ENCODE measurements around the gene GLYAT. TPM values are rescaled to one million over a fixed set of nuclear protein-coding genes. Genes with fewer than 3 reads are reported as not detected.

The GLYAT gene
- total RNA-seq, 1 experiment from 2014 or later = not detected

GRCh38 chr11:58726737-58727414 is 4.9 kb downstream of the GLYAT start:
- H3K9me3 ChIP-seq (ENCODE audit: control insufficient read depth, insufficient read depth, low read depth, low read length) = no peaks in the 10 kb centered on the region
- TF ChIP-seq TCF7L2 (IDR thresholded peaks at IDR 0.05; ENCODE audit: low read depth, low read length) = no peak
- no peak for TF ChIP-seq REST (IDR thresholded peaks at IDR 0.05; ENCODE audit: insufficient read depth in 1 of 2, low read depth in 2 of 2, low read length in 1 of 2)
- no peak for TF ChIP-seq POLR2AphosphoS5 (IDR thresholded peaks at IDR 0.05; ENCODE audit: low read depth, low read length)
- no peak for TF ChIP-seq CTCF (IDR thresholded peaks at IDR 0.05)
- TF ChIP-seq SIN3A (IDR thresholded peaks at IDR 0.05; ENCODE audit: borderline replicate concordance, insufficient read depth, low read depth, low read length) = no peak
- ATAC-seq (no peak), DNase-seq (ENCODE audit: low read depth, low spot score) (no peak)
- CTCF ChIA-PET = no interaction called here
- in situ Hi-C loops (cut with HindIII; ENCODE audit: low pct_unique_long_range_greater_than_20kb, low sequenced_read_pairs) = no loop called here
- H3K27me3 ChIP-seq (ENCODE audit: control insufficient read depth, insufficient read depth, low read length) = no peaks in the 10 kb centered on the region
- POLR2A ChIA-PET = no interaction called here
- no peaks in the 10 kb centered on the region for H3K4me1 ChIP-seq (ENCODE audit: control insufficient read depth, insufficient read depth, low read length)
- no peak overlapping the region for H3K4me3 ChIP-seq (ENCODE audit: low read depth in 2 of 2, low read length in 2 of 2)
- intact Hi-C loops (cut with micrococcal nuclease; ENCODE audit: unreplicated experiment) = no loop called here
- no peaks in the 10 kb centered on the region for H3K36me3 ChIP-seq (ENCODE audit: control insufficient read depth, insufficient read depth, low read length)
- BruUV-seq (replicated peaks) = no TSS peak
- no peak overlapping the region for H3K27ac ChIP-seq (ENCODE audit: low read length)

DNA sequence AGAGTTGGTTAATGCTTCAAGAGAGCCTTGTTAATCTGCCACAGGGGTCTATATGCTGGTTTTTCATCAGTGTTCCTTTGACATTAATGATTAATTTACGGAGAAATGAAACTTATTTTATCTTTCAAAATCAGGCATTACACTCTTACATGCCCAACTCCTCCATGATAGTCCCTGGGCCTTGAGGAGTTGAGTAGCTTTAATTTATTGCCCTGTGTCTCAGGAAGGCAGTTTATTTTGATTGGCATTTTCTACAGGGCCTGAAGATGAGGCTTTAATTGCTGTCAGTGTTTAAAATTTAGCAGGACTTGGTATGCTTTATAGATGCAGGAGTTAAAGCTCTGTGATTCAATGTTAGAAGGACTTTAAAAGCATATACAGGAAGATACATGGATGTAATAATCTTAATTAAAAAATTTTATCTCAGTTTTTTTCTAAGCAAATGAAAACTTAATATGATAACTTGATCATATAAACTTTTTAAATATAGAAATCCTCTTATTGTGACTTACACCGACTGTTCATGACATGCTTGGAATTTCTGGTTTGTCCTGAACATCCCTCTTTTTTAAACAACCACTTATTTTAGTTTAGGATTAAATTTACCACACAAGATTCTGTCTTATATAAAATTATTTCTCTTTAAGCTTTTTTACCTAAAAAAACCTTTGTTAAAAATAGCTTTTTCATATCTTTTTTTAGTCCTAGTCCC is 12.2 kb downstream of the GLYAT start:
- Histone ChIP-seq H3K27ac (ENCODE audit: low read length) (no peak overlapping the region), H3K4me3 (ENCODE audit: low read depth in 2 of 2, low read length in 2 of 2) (no peak overlapping the region), H3K9me3 (ENCODE audit: control insufficient read depth, insufficient read depth, low read depth, low read length) (peaks cover 5% of the 10 kb centered on the region; the same call in 1 of the 2 replicates), H3K27me3 (ENCODE audit: control insufficient read depth, insufficient read depth, low read length) (no peaks in the 10 kb centered on the region), H3K4me1 (ENCODE audit: control insufficient read depth, insufficient read depth, low read length) (no peaks in the 10 kb centered on the region), H3K36me3 (ENCODE audit: control insufficient read depth, insufficient read depth, low read length) (no peaks in the 10 kb centered on the region)
- ATAC-seq (no peak), DNase-seq (ENCODE audit: low read depth, low spot score) (no peak)
- CTCF ChIA-PET = no interaction called here
- in situ Hi-C loops (cut with HindIII; ENCODE audit: low pct_unique_long_range_greater_than_20kb, low sequenced_read_pairs) (no loop called here), intact Hi-C loops (cut with micrococcal nuclease; ENCODE audit: unreplicated experiment) (loop anchor here (2.0 kb wide), 1 partner anchor 63 kb away; no protein-coding TSS in a partner anchor)
- TF ChIP-seq SIN3A (IDR thresholded peaks at IDR 0.05; ENCODE audit: borderline replicate concordance, insufficient read depth, low read depth, low read length) (no peak), POLR2AphosphoS5 (IDR thresholded peaks at IDR 0.05; ENCODE audit: low read depth, low read length) (no peak), TCF7L2 (IDR thresholded peaks at IDR 0.05; ENCODE audit: low read depth, low read length) (no peak), CTCF (IDR thresholded peaks at IDR 0.05) (no peak), REST (IDR thresholded peaks at IDR 0.05; ENCODE audit: insufficient read depth in 1 of 2, low read depth in 2 of 2, low read length in 1 of 2) (no peak)
- POLR2A ChIA-PET = no interaction called here
- BruUV-seq (replicated peaks) = no TSS peak
